ENCODE measurements around the gene KDELR1. TPM values are rescaled to one million over a fixed set of nuclear protein-coding genes. Genes with fewer than 3 reads are reported as not detected.

Gene KDELR1
- total RNA-seq: 100 to 1,000 TPM; 233 to 249 TPM

DNA sequence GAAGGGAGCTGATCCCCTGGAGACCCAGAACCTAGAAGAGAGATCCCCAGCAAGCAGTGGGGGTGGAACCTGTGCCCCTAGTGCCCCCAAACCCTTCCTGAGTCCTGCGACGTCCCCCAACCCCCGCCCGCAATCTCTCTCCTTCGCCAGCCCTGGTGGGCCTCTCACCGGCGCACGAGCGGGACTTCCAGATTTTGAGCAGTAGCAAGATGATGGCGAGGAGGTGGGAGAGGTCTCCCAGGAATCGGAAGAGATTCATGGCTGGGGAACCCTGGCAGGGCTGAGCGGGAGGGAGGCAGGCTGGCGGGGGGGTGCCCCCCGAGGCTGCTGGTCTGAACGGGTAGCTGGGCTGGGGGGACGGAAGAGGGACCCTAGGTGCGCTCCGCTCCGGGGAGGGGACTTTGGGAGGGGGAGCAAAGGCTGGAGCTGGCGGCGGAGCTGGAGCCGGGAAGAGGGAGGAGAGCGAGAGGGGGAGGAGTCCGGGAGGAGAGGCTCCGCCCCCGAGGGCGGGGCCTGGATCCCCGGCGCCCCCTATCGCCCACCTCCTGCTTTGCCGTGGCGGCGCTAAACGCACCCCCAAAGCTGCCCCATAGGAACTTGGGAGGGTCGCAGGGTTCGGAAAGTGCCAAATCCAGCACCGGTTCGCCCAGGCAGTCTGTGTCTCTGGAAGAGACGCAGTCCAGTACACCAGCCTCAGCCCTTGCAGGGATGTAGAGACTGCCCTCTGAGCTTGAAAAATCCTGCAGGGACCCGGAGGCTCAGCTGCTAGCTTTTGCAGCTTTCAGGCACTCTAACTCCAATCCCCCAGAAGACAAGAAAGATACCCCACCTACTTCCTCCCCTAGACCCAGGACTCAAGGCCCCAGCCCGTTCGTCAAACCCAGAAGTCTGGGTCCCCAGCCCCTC lies at the start of gene KDELR1:
Gene KDELR1, minus strand, starts transcription at position 452 of the 906 bp plus-strand sequence. Its CDS starts 193 bp downstream, at position 259.
- peak within 1 kb of the TSS; percentile 98 for H3K4me3 ChIP-seq
- peaks cover 40% of the 10 kb centered on the region for H3K27me3 ChIP-seq
- DNase-seq: peak; percentile 82
- no peaks in the 10 kb centered on the region for H3K4me1 ChIP-seq
- peak within 1 kb of the TSS; percentile 99 to 100 for H3K9ac ChIP-seq (ENCODE audit: low read depth in 2 of 2, low read length in 2 of 2)
- TF ChIP-seq, protein P1, sequence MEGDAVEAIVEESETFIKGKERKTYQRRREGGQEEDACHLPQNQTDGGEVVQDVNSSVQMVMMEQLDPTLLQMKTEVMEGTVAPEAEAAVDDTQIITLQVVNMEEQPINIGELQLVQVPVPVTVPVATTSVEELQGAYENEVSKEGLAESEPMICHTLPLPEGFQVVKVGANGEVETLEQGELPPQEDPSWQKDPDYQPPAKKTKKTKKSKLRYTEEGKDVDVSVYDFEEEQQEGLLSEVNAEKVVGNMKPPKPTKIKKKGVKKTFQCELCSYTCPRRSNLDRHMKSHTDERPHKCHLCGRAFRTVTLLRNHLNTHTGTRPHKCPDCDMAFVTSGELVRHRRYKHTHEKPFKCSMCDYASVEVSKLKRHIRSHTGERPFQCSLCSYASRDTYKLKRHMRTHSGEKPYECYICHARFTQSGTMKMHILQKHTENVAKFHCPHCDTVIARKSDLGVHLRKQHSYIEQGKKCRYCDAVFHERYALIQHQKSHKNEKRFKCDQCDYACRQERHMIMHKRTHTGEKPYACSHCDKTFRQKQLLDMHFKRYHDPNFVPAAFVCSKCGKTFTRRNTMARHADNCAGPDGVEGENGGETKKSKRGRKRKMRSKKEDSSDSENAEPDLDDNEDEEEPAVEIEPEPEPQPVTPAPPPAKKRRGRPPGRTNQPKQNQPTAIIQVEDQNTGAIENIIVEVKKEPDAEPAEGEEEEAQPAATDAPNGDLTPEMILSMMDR (IDR thresholded peaks at IDR 0.05): peak; percentile 83
- peak within 1 kb of the TSS; percentile 89 for H3K27ac ChIP-seq
- peaks cover 6% of the 10 kb centered on the region for H3K36me3 ChIP-seq
- no peaks in the 10 kb centered on the region for H3K9me3 ChIP-seq
- intact Hi-C loops (cut with DNase I): loop anchor here (5.0 to 10.0 kb wide), 3 partner anchors 39 to 193 kb away; no protein-coding TSS in a partner anchor

DNA sequence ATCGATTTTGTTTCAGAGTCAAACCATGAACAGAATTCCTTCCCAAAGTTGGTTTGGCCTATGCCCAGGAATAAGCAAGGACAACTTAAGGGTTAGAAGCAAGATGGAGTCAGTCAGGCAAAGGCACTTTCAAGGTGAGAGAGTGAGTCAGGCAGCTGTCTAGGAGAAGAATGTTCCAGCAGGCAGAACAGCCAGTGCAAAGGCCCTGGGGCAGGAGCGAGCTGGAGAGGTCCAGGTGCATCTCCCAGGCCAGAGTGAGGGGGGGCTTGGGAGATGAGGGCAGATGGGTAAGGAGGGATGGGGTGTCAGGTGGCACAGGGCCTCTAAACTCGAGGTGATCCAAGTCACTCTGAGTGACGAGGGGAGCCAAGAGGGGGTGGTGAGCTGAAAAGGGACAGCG lies 45.2 kb upstream of the KDELR1 start:
- H3K27ac ChIP-seq: no peak overlapping the region
- H3K4me1 ChIP-seq: no peaks in the 10 kb centered on the region
- DNase-seq: no peak
- H3K9me3 ChIP-seq: no peaks in the 10 kb centered on the region
- peaks cover 2% of the 10 kb centered on the region for H3K27me3 ChIP-seq
- intact Hi-C loops (cut with DNase I): no loop called here
- H3K36me3 ChIP-seq: no peaks in the 10 kb centered on the region
- H3K9ac ChIP-seq (ENCODE audit: low read depth in 2 of 2, low read length in 2 of 2): no peak overlapping the region
- TF ChIP-seq, protein P1 (IDR thresholded peaks at IDR 0.05): no peak
- no peak overlapping the region for H3K4me3 ChIP-seq

DNA sequence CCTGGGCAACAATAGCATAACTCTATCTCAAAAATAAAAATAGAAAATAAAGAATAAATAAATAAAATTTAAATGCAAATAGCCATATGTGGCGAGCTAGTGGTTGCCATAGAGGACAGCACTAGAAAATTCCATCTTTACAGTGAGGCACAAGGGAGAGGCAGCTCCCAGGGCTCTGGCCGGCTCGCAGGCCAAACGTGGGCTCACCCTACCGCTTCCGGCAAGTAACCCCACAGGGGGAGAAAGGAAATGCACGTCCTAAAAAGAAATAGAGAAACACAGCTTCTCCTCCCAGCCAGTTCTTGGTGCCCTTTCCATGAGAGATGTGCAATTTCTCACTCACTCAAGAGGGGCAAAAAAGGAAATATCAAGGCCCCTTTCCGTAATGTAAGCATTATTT lies 42.0 kb upstream of the KDELR1 start:
- intact Hi-C loops (cut with DNase I): no loop called here
- Histone ChIP-seq H3K9me3 (no peaks in the 10 kb centered on the region), H3K36me3 (no peaks in the 10 kb centered on the region), H3K27ac (no peak overlapping the region), H3K4me1 (no peaks in the 10 kb centered on the region), H3K27me3 (no peaks in the 10 kb centered on the region), H3K4me3 (no peak overlapping the region), H3K9ac (ENCODE audit: low read depth in 2 of 2, low read length in 2 of 2) (no peak overlapping the region)
- DNase-seq: no peak
- TF ChIP-seq, protein P1 (IDR thresholded peaks at IDR 0.05): no peak

DNA sequence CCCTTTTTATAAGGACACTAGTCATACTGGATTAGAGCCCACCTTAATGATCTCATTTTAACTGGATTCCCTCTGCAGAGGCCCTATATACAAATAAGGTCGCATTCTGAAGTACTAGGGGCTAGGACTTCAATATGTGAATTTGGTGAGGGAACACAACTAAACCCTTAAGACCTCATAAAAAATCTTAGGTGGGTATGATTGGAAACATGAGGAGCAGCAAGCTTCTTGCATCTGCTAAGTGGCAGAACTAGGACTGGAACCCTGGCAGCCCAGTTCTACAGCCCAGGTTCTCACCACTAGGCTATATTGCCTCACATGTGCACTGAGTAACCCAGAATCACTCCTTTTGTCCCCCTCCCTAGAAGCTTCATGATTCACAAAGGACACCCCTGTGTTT lies 37.3 kb upstream of the KDELR1 start:
- H3K27me3 ChIP-seq: no peaks in the 10 kb centered on the region

DNA sequence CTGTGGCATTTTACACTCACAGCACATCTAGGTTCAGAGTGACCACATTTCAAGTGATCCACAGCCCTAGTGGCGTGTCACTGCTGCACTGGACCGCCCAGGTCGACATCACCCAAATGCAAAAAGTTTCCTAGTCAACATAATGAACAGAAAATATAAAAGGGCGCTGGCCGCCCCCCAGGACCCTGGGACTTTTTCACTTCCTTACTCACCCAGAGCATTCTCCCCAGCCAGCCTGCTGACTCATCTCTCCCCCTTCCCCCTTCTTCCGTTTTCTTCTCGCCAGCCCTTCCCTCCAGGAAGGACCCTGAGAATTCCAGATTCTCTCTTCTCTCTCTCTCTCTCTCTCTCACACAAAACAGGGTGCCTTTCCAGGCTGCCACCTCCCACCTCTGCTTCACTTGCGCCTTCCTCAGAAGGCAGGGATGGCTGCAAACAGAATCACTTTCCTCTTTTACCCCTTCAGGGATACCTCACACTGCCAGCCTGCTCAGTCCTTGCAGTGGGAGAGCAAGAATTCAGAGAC lies 33.4 kb upstream of the KDELR1 start:
- no peak for DNase-seq
- H3K4me3 ChIP-seq: no peak overlapping the region
- H3K36me3 ChIP-seq: no peaks in the 10 kb centered on the region
- no peaks in the 10 kb centered on the region for H3K27me3 ChIP-seq
- no peak overlapping the region for H3K27ac ChIP-seq
- TF ChIP-seq, protein P1 (IDR thresholded peaks at IDR 0.05): no peak
- H3K9ac ChIP-seq (ENCODE audit: low read depth in 2 of 2, low read length in 2 of 2): no peak overlapping the region
- no peaks in the 10 kb centered on the region for H3K9me3 ChIP-seq
- H3K4me1 ChIP-seq: no peaks in the 10 kb centered on the region
- intact Hi-C loops (cut with DNase I): no loop called here

More for the DNA sequence above, 37.3 kb upstream of the KDELR1 start:
- no peaks in the 10 kb centered on the region for H3K9me3 ChIP-seq
- no peaks in the 10 kb centered on the region for H3K4me1 ChIP-seq
- no peak overlapping the region for H3K27ac ChIP-seq
- H3K36me3 ChIP-seq: no peaks in the 10 kb centered on the region
- no peak overlapping the region for H3K4me3 ChIP-seq
- intact Hi-C loops (cut with DNase I): no loop called here
- DNase-seq: no peak
- TF ChIP-seq, protein P1 (IDR thresholded peaks at IDR 0.05): no peak
- no peak overlapping the region for H3K9ac ChIP-seq (ENCODE audit: low read depth in 2 of 2, low read length in 2 of 2)

All from colonic mucosa (tissue), 4 donors.